ENCODE measurements around the gene LRP2. TPM values are rescaled to one million over a fixed set of nuclear protein-coding genes. Genes with fewer than 3 reads are reported as not detected.

Gene LRP2
- total RNA-seq, 4 donors from 2014 or later: not detected

DNA sequence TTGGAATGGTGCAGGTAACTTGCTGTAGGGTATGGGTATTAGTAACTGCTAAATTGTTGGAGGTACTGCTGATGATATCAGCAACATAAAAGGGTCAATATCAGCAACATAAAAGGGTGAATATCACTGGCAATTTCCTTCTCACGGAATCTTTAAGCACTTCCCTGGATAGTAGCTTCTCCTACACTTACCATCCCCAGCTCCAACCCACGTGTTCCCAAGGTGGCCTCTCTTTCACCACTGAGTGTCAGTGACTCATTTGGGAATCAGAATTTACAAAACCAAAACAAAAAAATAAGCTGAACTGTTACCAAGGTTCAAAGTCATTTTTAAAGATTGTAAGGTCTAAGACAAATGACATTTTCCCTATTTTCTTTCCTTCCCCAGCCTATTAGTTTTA, 70.8 kb downstream of the LRP2 start:
- Histone ChIP-seq H3K27me3 (no peaks in the 10 kb centered on the region), H3K36me3 (no peaks in the 10 kb centered on the region), H3K4me3 (no peak overlapping the region), H3K9me3 (no peaks in the 10 kb centered on the region), H3K27ac (no peak overlapping the region), H3K4me1 (no peaks in the 10 kb centered on the region)
- TF ChIP-seq, protein P1, sequence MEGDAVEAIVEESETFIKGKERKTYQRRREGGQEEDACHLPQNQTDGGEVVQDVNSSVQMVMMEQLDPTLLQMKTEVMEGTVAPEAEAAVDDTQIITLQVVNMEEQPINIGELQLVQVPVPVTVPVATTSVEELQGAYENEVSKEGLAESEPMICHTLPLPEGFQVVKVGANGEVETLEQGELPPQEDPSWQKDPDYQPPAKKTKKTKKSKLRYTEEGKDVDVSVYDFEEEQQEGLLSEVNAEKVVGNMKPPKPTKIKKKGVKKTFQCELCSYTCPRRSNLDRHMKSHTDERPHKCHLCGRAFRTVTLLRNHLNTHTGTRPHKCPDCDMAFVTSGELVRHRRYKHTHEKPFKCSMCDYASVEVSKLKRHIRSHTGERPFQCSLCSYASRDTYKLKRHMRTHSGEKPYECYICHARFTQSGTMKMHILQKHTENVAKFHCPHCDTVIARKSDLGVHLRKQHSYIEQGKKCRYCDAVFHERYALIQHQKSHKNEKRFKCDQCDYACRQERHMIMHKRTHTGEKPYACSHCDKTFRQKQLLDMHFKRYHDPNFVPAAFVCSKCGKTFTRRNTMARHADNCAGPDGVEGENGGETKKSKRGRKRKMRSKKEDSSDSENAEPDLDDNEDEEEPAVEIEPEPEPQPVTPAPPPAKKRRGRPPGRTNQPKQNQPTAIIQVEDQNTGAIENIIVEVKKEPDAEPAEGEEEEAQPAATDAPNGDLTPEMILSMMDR (IDR thresholded peaks at IDR 0.05): no peak
- no peak for TF ChIP-seq POLR2A (IDR thresholded peaks at IDR 0.05)
- no peak for DNase-seq

DNA sequence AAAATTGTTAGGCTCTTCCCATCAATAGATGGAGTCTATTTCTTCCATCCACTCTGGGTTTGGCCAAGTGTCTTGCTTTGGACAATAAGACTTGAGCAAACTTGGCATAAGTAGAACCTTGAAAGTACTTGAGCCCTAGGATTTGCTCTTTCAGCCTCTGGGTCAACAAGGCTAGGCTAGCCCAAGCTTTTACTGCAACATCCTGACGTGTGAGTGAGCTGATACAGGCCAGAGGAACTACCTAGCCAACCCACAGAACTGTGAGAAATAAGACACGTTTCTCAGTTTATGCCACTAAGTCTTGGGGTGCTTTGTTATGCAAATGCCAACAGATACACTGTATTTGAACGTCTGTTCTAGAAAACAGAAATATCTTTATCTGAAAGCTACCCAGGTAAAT, 71.9 kb downstream of the LRP2 start:
- TF ChIP-seq POLR2A (IDR thresholded peaks at IDR 0.05): no peak
- TF ChIP-seq, protein P1 (IDR thresholded peaks at IDR 0.05): no peak
- H3K36me3 ChIP-seq: no peaks in the 10 kb centered on the region

DNA sequence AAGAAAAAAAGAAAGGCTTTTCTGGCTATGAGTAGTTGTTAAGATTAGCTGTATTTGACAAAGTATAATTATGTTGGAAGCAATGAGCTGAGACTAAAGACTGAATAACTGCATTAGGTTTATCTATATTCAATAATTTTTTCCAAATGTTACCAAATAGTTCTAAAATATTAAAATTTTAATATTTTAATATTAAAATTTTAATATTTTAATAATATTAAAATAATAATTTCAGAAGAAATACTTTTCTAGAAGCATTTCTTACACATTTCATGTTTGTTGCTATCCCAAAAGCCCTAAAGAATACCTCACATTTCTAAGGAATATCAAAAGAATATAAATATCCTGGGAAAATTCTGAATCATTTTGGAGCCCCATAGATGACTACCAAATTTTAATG, 74.7 kb downstream of the LRP2 start:
- no peaks in the 10 kb centered on the region for H3K27me3 ChIP-seq
- no peak overlapping the region for H3K27ac ChIP-seq
- H3K4me1 ChIP-seq: no peaks in the 10 kb centered on the region
- no peak for TF ChIP-seq POLR2A (IDR thresholded peaks at IDR 0.05)
- TF ChIP-seq, protein P1 (IDR thresholded peaks at IDR 0.05): no peak
- no peaks in the 10 kb centered on the region for H3K9me3 ChIP-seq
- no peak for DNase-seq
- H3K4me3 ChIP-seq: no peak overlapping the region
- no peaks in the 10 kb centered on the region for H3K36me3 ChIP-seq

More for the DNA sequence above, 71.9 kb downstream of the LRP2 start:
- H3K4me3 ChIP-seq: no peak overlapping the region
- H3K27ac ChIP-seq: no peak overlapping the region
- no peaks in the 10 kb centered on the region for H3K4me1 ChIP-seq
- no peaks in the 10 kb centered on the region for H3K9me3 ChIP-seq
- no peak for DNase-seq
- H3K27me3 ChIP-seq: no peaks in the 10 kb centered on the region

DNA sequence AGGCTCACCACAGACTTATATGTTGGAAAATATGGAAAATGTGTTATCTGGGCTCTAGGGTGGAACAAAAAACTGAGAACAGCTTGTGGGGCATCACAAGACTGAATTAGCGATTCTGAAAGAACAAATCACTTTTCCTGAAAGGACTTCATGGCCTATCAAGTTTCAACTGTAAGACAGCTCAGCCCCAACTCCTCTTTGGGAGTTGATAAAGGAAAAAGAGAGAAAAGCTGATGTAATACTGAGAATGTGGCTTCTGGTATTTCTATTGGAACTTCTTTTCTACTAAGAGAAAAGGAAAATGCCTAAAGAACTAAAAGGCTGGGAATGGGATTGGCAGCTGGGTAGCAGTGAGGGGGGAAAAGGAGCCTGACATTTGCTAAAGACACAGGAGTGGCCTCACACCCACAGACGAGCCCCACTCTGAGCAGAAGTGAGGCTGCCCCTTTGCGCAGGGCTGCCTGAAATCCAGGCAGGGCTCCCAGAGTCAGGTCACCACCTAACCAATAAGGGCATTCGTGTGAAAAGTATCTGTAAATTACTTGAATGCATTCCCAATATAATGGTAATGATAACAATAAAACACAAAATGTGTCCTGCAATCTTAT, 75.6 kb downstream of the LRP2 start:
- no peak overlapping the region for H3K4me3 ChIP-seq
- H3K4me1 ChIP-seq: no peaks in the 10 kb centered on the region
- H3K27ac ChIP-seq: no peak overlapping the region
- no peaks in the 10 kb centered on the region for H3K27me3 ChIP-seq
- no peaks in the 10 kb centered on the region for H3K36me3 ChIP-seq
- no peak for TF ChIP-seq POLR2A (IDR thresholded peaks at IDR 0.05)
- TF ChIP-seq, protein P1 (IDR thresholded peaks at IDR 0.05): no peak
- no peaks in the 10 kb centered on the region for H3K9me3 ChIP-seq
- no peak for DNase-seq

DNA sequence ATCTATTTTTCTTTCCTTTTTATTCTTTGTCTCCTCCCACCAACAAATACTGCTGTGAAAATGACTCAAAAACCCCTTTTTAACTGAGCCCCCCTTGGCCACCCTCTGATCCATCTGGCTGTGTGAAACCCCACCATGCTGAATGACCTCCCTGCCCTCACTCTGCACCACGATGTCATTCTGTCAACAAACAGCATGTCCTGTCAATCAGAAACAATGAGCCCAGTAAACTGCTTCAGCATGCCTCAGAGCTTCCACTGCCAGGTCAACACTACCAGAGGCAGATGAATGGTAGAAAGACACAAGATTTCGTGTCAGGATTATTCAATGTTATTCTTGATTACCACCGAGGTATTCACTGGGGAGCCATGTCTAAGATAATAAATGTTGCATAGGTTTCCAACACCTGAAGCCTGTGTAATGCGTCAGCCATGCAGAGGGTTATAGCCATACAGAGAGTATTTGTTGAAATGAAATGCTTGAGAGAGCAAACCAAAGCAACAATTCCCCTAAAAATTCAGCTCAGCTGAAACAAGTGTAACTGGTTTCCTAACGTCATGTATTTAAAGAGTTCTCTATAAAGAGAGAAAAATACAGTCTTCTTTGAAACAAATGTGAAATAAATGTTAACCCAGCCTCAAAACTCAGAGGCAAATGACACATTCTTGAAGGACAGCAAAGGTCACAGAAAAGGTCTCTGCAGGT, 76.7 kb downstream of the LRP2 start:
- Histone ChIP-seq H3K27ac (no peak overlapping the region), H3K27me3 (no peaks in the 10 kb centered on the region), H3K4me1 (no peaks in the 10 kb centered on the region), H3K36me3 (no peaks in the 10 kb centered on the region), H3K9me3 (no peaks in the 10 kb centered on the region), H3K4me3 (no peak overlapping the region)
- no peak for DNase-seq
- no peak for TF ChIP-seq POLR2A (IDR thresholded peaks at IDR 0.05)
- TF ChIP-seq, protein P1 (IDR thresholded peaks at IDR 0.05): no peak
